GM19372 (cell line): ENCODE results near the gene UBASH3B.
"Not testable (repeated sequence)": the region's sequence is repeated elsewhere in the genome, so short reads cannot be mapped to it uniquely, and the experiment has no call there.

Source experiments
- ATAC-seq: cut with Tn5 transposase; IDR thresholded peaks from one replicate; pipeline ENCODE4 v1.9.1; 2021; ENCODE audit warnings: mild to moderate bottlenecking, low read depth, moderate library complexity; ENCODE audit not compliant: unreplicated experiment

Gene UBASH3B

GRCh38 chr11:122727101-122727929, 71.8 kb downstream of the UBASH3B start:
- ATAC-seq: peak; percentile 86

- ATAC-seq: no peak
Observed at GRCh38 chr11:122728561-122728960, 73.0 kb downstream of the UBASH3B start.

- no peak for ATAC-seq
Observed at GRCh38 chr11:122729139-122729538, 73.6 kb downstream of the UBASH3B start.

- not testable (repeated sequence) for ATAC-seq
Observed at GRCh38 chr11:122730694-122731093, 75.2 kb downstream of the UBASH3B start.

GRCh38 chr11:122731500-122731913, 76.0 kb downstream of the UBASH3B start:
- ATAC-seq: no peak

GRCh38 chr11:122732342-122733315, 77.1 kb downstream of the UBASH3B start:
- ATAC-seq: no peak

GRCh38 chr11:122733318-122733717, 77.8 kb downstream of the UBASH3B start:
- ATAC-seq: no peak

GRCh38 chr11:122734848-122735496, 79.5 kb downstream of the UBASH3B start:
- ATAC-seq: no peak

- no peak for ATAC-seq
Observed at GRCh38 chr11:122737951-122738693, 82.6 kb downstream of the UBASH3B start.

- no peak for ATAC-seq
Observed at GRCh38 chr11:122741613-122742300, 86.2 kb downstream of the UBASH3B start.

GRCh38 chr11:122742301-122743018, 86.9 kb downstream of the UBASH3B start:
- no peak for ATAC-seq

GRCh38 chr11:122743097-122743741, 87.7 kb downstream of the UBASH3B start:
- no peak for ATAC-seq

- peak; percentile 59 for ATAC-seq
Observed at GRCh38 chr11:122743949-122744348, 88.4 kb downstream of the UBASH3B start.

GRCh38 chr11:122744357-122744756, 88.8 kb downstream of the UBASH3B start:
- peak; percentile 4 for ATAC-seq

GRCh38 chr11:122745111-122745510, 89.6 kb downstream of the UBASH3B start:
- no peak for ATAC-seq

- ATAC-seq: peak; percentile 59
Observed at GRCh38 chr11:122746050-122746478, 90.5 kb downstream of the UBASH3B start.

- no peak for ATAC-seq
Observed at GRCh38 chr11:122746611-122747244, 91.2 kb downstream of the UBASH3B start.

- ATAC-seq: no peak
Observed at GRCh38 chr11:122747351-122747781, 91.8 kb downstream of the UBASH3B start.
